ENCODE results near the gene MTCP1. TPM values are rescaled to one million over a fixed set of nuclear protein-coding genes. Genes with fewer than 3 reads are reported as not detected.

Gene MTCP1
- total and polyA plus RNA-seq, 9 of the 15 experiments (the other 6 are each of a cell fraction or from before 2014, with no cell fraction given), result 12.7 to 28.0 (median 22.9) TPM

Other genes starting within 250 kb of the MTCP1 start
Only the 7 nearest of the 8 such genes appear.
- gene F8A1, start 184.8 kb downstream of the MTCP1 start, total RNA-seq (2014; rRNA removed), result not detected in 2 replicates
- not detected in 2 replicates for gene F8A1, start 184.8 kb downstream of the MTCP1 start, total RNA-seq (2014; rRNA removed; fragmentation: Illumina TruSeq; extraction: Trizol)
- gene F8A1, start 184.8 kb downstream of the MTCP1 start, total RNA-seq (2015; rRNA removed; fragmentation: Illumina TruSeq; extraction: Trizol), result 0.11 TPM in 1 of 2 replicates, not detected in the other
- gene F8A1, start 184.8 kb downstream of the MTCP1 start, total RNA-seq (2021), result 0.27 TPM in 1 of 2 replicates, not detected in the other
- gene F8A1, start 184.8 kb downstream of the MTCP1 start, polyA plus RNA-seq (2011; rRNA removed), result not detected in 2 replicates
- gene F8A1, start 184.8 kb downstream of the MTCP1 start, polyA plus RNA-seq (2014; fragmentation: Illumina TruSeq; extraction: Trizol), result 0.08 TPM in 1 of 2 replicates, not detected in the other
- not detected for gene F8A1, start 184.8 kb downstream of the MTCP1 start, polyA plus RNA-seq (2014; fragmentation: Nextera tagmentation; extraction: Ambion mirVana)
- not detected in 2 replicates for gene F8A1, start 184.8 kb downstream of the MTCP1 start, polyA plus RNA-seq (2014; rRNA removed)
- 0.59 and 1.3 TPM in 2 replicates for gene F8, start 48.4 kb downstream of the MTCP1 start, total RNA-seq (2014; rRNA removed)
- 0.91 and 0.93 TPM in 2 replicates for gene F8, start 48.4 kb downstream of the MTCP1 start, total RNA-seq (2014; rRNA removed; fragmentation: Illumina TruSeq; extraction: Trizol)
- 1.7 and 2.2 TPM in 2 replicates for gene F8, start 48.4 kb downstream of the MTCP1 start, total RNA-seq (2015; rRNA removed; fragmentation: Illumina TruSeq; extraction: Trizol)
- gene F8, start 48.4 kb downstream of the MTCP1 start, total RNA-seq (2021), result 1.2 and 1.8 TPM in 2 replicates
- gene F8, start 48.4 kb downstream of the MTCP1 start, polyA plus RNA-seq (2011; rRNA removed), result 3.8 and 6.4 TPM in 2 replicates
- gene F8, start 48.4 kb downstream of the MTCP1 start, polyA plus RNA-seq (2014; fragmentation: Illumina TruSeq; extraction: Trizol), result 0.78 and 0.95 TPM in 2 replicates
- under 1 TPM; 0.80 to 0.91 TPM for gene F8, start 48.4 kb downstream of the MTCP1 start, polyA plus RNA-seq (2014; fragmentation: Nextera tagmentation; extraction: Ambion mirVana)
- gene F8, start 48.4 kb downstream of the MTCP1 start, polyA plus RNA-seq (2014; rRNA removed), result 0.12 and 0.41 TPM in 2 replicates
- 50.3 and 50.6 TPM in 2 replicates for gene FUNDC2, start 44.3 kb downstream of the MTCP1 start, total RNA-seq (2014; rRNA removed)
- 123 and 140 TPM in 2 replicates for gene FUNDC2, start 44.3 kb downstream of the MTCP1 start, total RNA-seq (2014; rRNA removed; fragmentation: Illumina TruSeq; extraction: Trizol)
- 90.4 and 98.8 TPM in 2 replicates for gene FUNDC2, start 44.3 kb downstream of the MTCP1 start, total RNA-seq (2015; rRNA removed; fragmentation: Illumina TruSeq; extraction: Trizol)
- 90.2 and 91.2 TPM in 2 replicates for gene FUNDC2, start 44.3 kb downstream of the MTCP1 start, total RNA-seq (2021)
- gene FUNDC2, start 44.3 kb downstream of the MTCP1 start, polyA plus RNA-seq (2011; rRNA removed), result 235 and 257 TPM in 2 replicates
- gene FUNDC2, start 44.3 kb downstream of the MTCP1 start, polyA plus RNA-seq (2014; fragmentation: Illumina TruSeq; extraction: Trizol), result 143 and 170 TPM in 2 replicates
- gene FUNDC2, start 44.3 kb downstream of the MTCP1 start, polyA plus RNA-seq (2014; fragmentation: Nextera tagmentation; extraction: Ambion mirVana), result 100 to 1,000 TPM; 146 to 185 TPM
- gene FUNDC2, start 44.3 kb downstream of the MTCP1 start, polyA plus RNA-seq (2014; rRNA removed), result 99.2 and 105 TPM in 2 replicates
- 10.4 and 12.2 TPM in 2 replicates for gene CMC4, start within 50 bp of the MTCP1 start, total RNA-seq (2014; rRNA removed)
- 8.0 and 9.1 TPM in 2 replicates for gene CMC4, start within 50 bp of the MTCP1 start, total RNA-seq (2014; rRNA removed; fragmentation: Illumina TruSeq; extraction: Trizol)
- gene CMC4, start within 50 bp of the MTCP1 start, total RNA-seq (2015; rRNA removed; fragmentation: Illumina TruSeq; extraction: Trizol), result 8.2 and 10.2 TPM in 2 replicates
- gene CMC4, start within 50 bp of the MTCP1 start, total RNA-seq (2021), result 5.3 and 5.4 TPM in 2 replicates
- gene CMC4, start within 50 bp of the MTCP1 start, polyA plus RNA-seq (2011; rRNA removed), result 14.6 and 16.2 TPM in 2 replicates
- 12.4 and 13.8 TPM in 2 replicates for gene CMC4, start within 50 bp of the MTCP1 start, polyA plus RNA-seq (2014; fragmentation: Illumina TruSeq; extraction: Trizol)
- 1 to 10 TPM; 3.5 to 6.3 TPM for gene CMC4, start within 50 bp of the MTCP1 start, polyA plus RNA-seq (2014; fragmentation: Nextera tagmentation; extraction: Ambion mirVana)
- gene CMC4, start within 50 bp of the MTCP1 start, polyA plus RNA-seq (2014; rRNA removed), result 16.9 and 19.8 TPM in 2 replicates
- 9.6 and 14.2 TPM in 2 replicates for gene BRCC3, start 372 bp upstream of the MTCP1 start, total RNA-seq (2014; rRNA removed)
- 24.9 and 26.1 TPM in 2 replicates for gene BRCC3, start 372 bp upstream of the MTCP1 start, total RNA-seq (2014; rRNA removed; fragmentation: Illumina TruSeq; extraction: Trizol)
- gene BRCC3, start 372 bp upstream of the MTCP1 start, total RNA-seq (2015; rRNA removed; fragmentation: Illumina TruSeq; extraction: Trizol), result 24.9 and 26.7 TPM in 2 replicates
- gene BRCC3, start 372 bp upstream of the MTCP1 start, total RNA-seq (2021), result 20.9 and 21.5 TPM in 2 replicates
- gene BRCC3, start 372 bp upstream of the MTCP1 start, polyA plus RNA-seq (2011; rRNA removed), result 30.2 and 42.9 TPM in 2 replicates
- 25.1 and 33.5 TPM in 2 replicates for gene BRCC3, start 372 bp upstream of the MTCP1 start, polyA plus RNA-seq (2014; fragmentation: Illumina TruSeq; extraction: Trizol)
- 10 to 100 TPM; 31.2 to 44.8 TPM for gene BRCC3, start 372 bp upstream of the MTCP1 start, polyA plus RNA-seq (2014; fragmentation: Nextera tagmentation; extraction: Ambion mirVana)
- 20.2 and 23.3 TPM in 2 replicates for gene BRCC3, start 372 bp upstream of the MTCP1 start, polyA plus RNA-seq (2014; rRNA removed)
- 69.5 and 83.2 TPM in 2 replicates for gene VBP1, start 145.3 kb upstream of the MTCP1 start, total RNA-seq (2014; rRNA removed)
- gene VBP1, start 145.3 kb upstream of the MTCP1 start, total RNA-seq (2014; rRNA removed; fragmentation: Illumina TruSeq; extraction: Trizol), result 176 and 199 TPM in 2 replicates
- 130 and 142 TPM in 2 replicates for gene VBP1, start 145.3 kb upstream of the MTCP1 start, total RNA-seq (2015; rRNA removed; fragmentation: Illumina TruSeq; extraction: Trizol)
- 123 and 126 TPM in 2 replicates for gene VBP1, start 145.3 kb upstream of the MTCP1 start, total RNA-seq (2021)
- 71.0 and 151 TPM in 2 replicates for gene VBP1, start 145.3 kb upstream of the MTCP1 start, polyA plus RNA-seq (2011; rRNA removed)
- gene VBP1, start 145.3 kb upstream of the MTCP1 start, polyA plus RNA-seq (2014; fragmentation: Illumina TruSeq; extraction: Trizol), result 130 and 175 TPM in 2 replicates
- gene VBP1, start 145.3 kb upstream of the MTCP1 start, polyA plus RNA-seq (2014; fragmentation: Nextera tagmentation; extraction: Ambion mirVana), result 100 to 1,000 TPM; 245 to 263 TPM
- gene VBP1, start 145.3 kb upstream of the MTCP1 start, polyA plus RNA-seq (2014; rRNA removed), result 98.8 and 113 TPM in 2 replicates
- not detected in 2 replicates for gene RAB39B, start 193.4 kb upstream of the MTCP1 start, total RNA-seq (2014; rRNA removed)
- 0.04 TPM in 1 of 2 replicates, not detected in the other for gene RAB39B, start 193.4 kb upstream of the MTCP1 start, total RNA-seq (2014; rRNA removed; fragmentation: Illumina TruSeq; extraction: Trizol)
- gene RAB39B, start 193.4 kb upstream of the MTCP1 start, total RNA-seq (2015; rRNA removed; fragmentation: Illumina TruSeq; extraction: Trizol), result not detected in 2 replicates
- 0.07 and 0.09 TPM in 2 replicates for gene RAB39B, start 193.4 kb upstream of the MTCP1 start, total RNA-seq (2021)
- gene RAB39B, start 193.4 kb upstream of the MTCP1 start, polyA plus RNA-seq (2011; rRNA removed), result 0.03 TPM in 1 of 2 replicates, not detected in the other
- 0.04 TPM in 1 of 2 replicates, not detected in the other for gene RAB39B, start 193.4 kb upstream of the MTCP1 start, polyA plus RNA-seq (2014; fragmentation: Illumina TruSeq; extraction: Trizol)
- gene RAB39B, start 193.4 kb upstream of the MTCP1 start, polyA plus RNA-seq (2014; fragmentation: Nextera tagmentation; extraction: Ambion mirVana), result not detected
- gene RAB39B, start 193.4 kb upstream of the MTCP1 start, polyA plus RNA-seq (2014; rRNA removed), result not detected in 2 replicates